ENCODE data around the gene MYO1B.

Gene MYO1B

DNA sequence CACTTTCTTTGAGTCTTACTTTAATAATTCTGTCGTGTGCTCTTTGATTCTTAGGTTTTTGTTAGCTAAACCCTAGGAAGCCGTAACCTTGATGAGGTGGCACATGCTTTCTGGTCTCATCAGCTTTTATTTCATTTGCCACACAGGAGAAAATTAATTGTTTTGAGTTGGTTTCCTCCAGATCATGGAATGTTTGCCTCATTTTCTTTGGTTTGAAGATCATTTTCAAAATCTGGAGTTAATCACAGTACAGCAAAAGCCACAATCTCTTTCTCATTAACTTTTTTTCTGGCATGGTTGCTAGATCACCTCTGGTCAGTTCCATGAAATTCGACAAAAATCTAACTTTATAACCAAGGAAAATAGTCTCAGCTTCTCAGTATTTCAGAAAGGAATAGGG, 182.9 kb downstream of the MYO1B start:
- ATAC-seq (replicated peaks; ENCODE audit: extremely low read depth, poor library complexity, severe bottlenecking) = no peak
- H3K4me3 Mint-ChIP-seq = no peak overlapping the region
- no peaks in the 10 kb centered on the region for H3K4me1 Mint-ChIP-seq
- DNase-seq (ENCODE audit: low spot score in 2 of 2) = no peak
- H3K36me3 Mint-ChIP-seq (ENCODE audit: insufficient read depth) = peaks cover 2% of the 10 kb centered on the region
- no peaks in the 10 kb centered on the region for H3K9me3 Mint-ChIP-seq
- peaks cover 22% of the 10 kb centered on the region for H3K27me3 Mint-ChIP-seq
- H3K27ac Mint-ChIP-seq (ENCODE audit: low read depth) = no peak overlapping the region

DNA sequence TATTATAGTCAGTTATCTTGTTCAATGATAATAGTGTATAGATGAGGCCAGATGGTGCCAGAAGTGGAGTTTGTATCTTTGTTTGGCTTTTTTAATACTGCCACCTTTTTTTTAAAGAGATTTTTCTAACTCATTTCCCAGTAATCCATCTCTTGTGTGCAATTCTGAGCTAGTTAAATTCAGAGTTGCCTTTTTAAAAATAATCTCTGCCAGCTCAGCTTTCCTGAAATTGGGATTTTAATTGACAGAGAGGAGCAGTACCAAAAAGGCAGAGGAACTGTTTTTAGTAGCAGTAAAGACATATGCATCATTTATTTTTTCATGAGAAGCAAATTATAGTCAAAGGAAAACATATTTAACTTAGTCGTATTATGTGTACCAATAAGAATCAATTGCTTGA, 185.3 kb downstream of the MYO1B start:
- Mint-ChIP-seq H3K4me1 (no peaks in the 10 kb centered on the region), H3K4me3 (no peak overlapping the region), H3K9me3 (no peaks in the 10 kb centered on the region), H3K27ac (ENCODE audit: low read depth) (no peak overlapping the region), H3K36me3 (ENCODE audit: insufficient read depth) (no peaks in the 10 kb centered on the region), H3K27me3 (peaks cover 32% of the 10 kb centered on the region)
- no peak for ATAC-seq (replicated peaks; ENCODE audit: extremely low read depth, poor library complexity, severe bottlenecking)
- DNase-seq (ENCODE audit: low spot score in 2 of 2) = no peak

DNA sequence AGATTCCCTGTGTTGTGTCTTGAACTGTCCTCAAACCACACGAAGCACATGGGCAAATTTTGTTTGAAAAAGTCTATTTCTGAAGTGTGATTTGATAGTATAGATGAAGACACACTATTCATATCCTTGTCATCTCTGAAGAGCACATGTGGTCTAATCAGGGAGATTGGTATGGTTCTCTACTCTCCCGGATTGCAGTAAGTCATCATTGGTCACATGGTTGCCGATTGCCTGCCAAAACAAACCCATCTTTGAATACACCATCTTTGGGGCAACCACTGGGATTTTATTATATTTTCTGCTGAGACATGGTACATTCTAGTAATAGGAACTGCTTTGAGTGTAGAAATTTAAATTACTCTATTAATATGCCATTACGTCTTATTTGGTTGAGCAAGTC, 186.9 kb downstream of the MYO1B start:
- Mint-ChIP-seq H3K4me3 (no peak overlapping the region), H3K27me3 (peaks cover 32% of the 10 kb centered on the region), H3K36me3 (ENCODE audit: insufficient read depth) (no peaks in the 10 kb centered on the region), H3K4me1 (no peaks in the 10 kb centered on the region), H3K27ac (ENCODE audit: low read depth) (no peak overlapping the region), H3K9me3 (no peaks in the 10 kb centered on the region)
- ATAC-seq (replicated peaks; ENCODE audit: extremely low read depth, poor library complexity, severe bottlenecking) (no peak), DNase-seq (ENCODE audit: low spot score in 2 of 2) (no peak)

DNA sequence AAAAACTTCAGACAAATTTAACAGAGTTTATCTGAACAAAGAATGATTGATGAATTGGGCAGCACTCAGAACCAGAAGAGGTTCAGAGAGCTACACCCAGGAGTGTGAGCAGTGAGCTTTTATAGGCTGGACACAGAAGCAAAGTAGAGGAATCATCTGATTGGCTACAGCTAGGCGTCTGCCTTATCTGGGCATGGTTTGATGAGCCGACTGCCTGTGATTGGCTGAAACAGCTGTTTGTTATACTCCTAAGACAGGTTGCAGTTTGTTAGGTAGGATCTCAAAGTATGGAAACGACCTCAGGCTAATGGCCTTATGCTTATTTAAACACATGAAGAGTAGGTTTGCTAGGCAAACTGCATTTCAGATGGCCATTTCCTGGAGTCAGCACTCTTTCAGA, 188.9 kb downstream of the MYO1B start:
- Mint-ChIP-seq H3K27me3 (peaks cover 43% of the 10 kb centered on the region), H3K4me1 (no peaks in the 10 kb centered on the region), H3K4me3 (no peak overlapping the region), H3K9me3 (no peaks in the 10 kb centered on the region), H3K27ac (ENCODE audit: low read depth) (no peak overlapping the region), H3K36me3 (ENCODE audit: insufficient read depth) (peaks cover 2% of the 10 kb centered on the region)
- ATAC-seq (replicated peaks; ENCODE audit: extremely low read depth, poor library complexity, severe bottlenecking) (no peak), DNase-seq (ENCODE audit: low spot score in 2 of 2) (no peak)

DNA sequence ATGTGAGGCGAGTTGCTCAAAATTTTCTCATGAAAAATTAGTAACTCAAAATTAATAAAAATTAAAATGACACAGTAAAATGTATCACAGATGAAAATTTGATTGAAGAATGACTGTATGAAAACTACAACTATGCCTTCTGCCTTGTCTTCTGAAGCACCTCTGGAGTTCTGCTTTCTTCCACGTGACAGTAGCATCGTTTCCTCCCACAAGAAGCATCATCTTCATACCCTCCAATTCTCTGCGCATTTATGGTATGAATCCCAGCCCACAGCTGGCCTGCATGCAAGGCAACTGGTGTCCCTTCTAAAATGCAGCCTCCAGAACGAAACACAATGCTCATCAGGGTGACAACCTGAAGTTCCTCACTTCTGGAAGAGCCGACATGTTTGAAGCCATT, 189.9 kb downstream of the MYO1B start:
- Mint-ChIP-seq H3K9me3 (no peaks in the 10 kb centered on the region), H3K27me3 (peaks cover 42% of the 10 kb centered on the region), H3K4me3 (no peak overlapping the region), H3K27ac (ENCODE audit: low read depth) (no peak overlapping the region), H3K36me3 (ENCODE audit: insufficient read depth) (peaks cover 2% of the 10 kb centered on the region), H3K4me1 (no peaks in the 10 kb centered on the region)
- no peak for DNase-seq (ENCODE audit: low spot score in 2 of 2)
- ATAC-seq (replicated peaks; ENCODE audit: extremely low read depth, poor library complexity, severe bottlenecking) = no peak

DNA sequence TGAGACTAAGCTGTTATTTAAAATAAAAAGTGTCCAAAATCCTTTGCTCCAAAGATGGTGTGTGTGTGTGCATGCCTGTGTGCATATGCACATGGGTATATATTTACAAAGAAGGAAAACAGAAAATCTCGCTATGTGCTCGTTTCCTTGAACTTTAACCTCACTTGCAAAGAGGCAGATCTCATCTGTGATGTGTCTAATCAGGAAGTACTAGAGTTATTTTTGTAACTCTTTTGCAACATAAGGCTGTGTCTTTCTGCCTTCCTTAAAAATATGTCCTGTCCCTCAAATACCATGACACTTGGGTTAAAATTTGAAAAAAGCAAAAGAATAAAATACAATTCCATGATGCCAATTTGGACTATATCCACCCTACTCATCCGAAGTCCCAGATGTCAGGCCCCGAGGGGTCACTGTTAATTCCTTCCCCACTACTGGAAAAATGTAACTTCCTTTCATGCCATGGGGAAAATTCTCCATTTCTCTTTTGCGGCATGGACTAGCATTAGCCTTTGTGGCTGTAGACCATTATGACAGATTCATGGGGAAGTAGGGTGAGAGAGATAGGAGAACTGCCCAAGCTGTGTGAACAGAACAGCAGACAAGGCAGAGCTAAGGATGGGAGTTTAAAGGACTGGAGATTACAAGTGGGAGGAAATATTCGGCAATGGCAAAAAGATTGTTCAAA, 191.3 kb downstream of the MYO1B start:
- Mint-ChIP-seq H3K27ac (ENCODE audit: low read depth) (no peak overlapping the region), H3K36me3 (ENCODE audit: insufficient read depth) (peaks cover 2% of the 10 kb centered on the region), H3K9me3 (no peaks in the 10 kb centered on the region), H3K4me1 (no peaks in the 10 kb centered on the region), H3K27me3 (peaks cover 31% of the 10 kb centered on the region), H3K4me3 (no peak overlapping the region)
- no peak for ATAC-seq (replicated peaks; ENCODE audit: extremely low read depth, poor library complexity, severe bottlenecking)
- DNase-seq (ENCODE audit: low spot score in 2 of 2) = no peak

DNA sequence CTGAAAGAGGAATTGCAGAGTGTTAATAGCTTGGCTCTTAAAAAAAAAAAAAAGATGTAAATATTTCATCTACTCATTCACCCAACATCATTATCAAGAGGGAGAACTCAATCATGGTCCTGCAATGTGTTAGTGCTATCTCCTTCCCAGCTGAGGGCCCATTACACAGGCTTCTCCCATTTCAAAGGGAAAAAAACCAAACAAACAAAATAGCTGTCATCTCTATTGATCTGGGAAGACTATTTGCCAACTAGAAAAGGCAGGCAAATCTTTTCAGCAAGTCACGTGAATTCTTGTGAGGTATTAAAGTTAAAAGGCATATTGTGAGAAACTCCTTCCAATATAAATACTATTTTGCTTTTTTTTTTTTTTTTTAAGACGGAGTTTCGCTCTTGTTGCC, 194.3 kb downstream of the MYO1B start:
- Mint-ChIP-seq H3K27ac (ENCODE audit: low read depth) (no peak overlapping the region), H3K9me3 (no peaks in the 10 kb centered on the region), H3K4me1 (no peaks in the 10 kb centered on the region), H3K27me3 (peaks cover 34% of the 10 kb centered on the region), H3K4me3 (no peak overlapping the region), H3K36me3 (ENCODE audit: insufficient read depth) (peaks cover 2% of the 10 kb centered on the region)
- ATAC-seq (replicated peaks; ENCODE audit: extremely low read depth, poor library complexity, severe bottlenecking) (no peak), DNase-seq (ENCODE audit: low spot score in 2 of 2) (no peak)

DNA sequence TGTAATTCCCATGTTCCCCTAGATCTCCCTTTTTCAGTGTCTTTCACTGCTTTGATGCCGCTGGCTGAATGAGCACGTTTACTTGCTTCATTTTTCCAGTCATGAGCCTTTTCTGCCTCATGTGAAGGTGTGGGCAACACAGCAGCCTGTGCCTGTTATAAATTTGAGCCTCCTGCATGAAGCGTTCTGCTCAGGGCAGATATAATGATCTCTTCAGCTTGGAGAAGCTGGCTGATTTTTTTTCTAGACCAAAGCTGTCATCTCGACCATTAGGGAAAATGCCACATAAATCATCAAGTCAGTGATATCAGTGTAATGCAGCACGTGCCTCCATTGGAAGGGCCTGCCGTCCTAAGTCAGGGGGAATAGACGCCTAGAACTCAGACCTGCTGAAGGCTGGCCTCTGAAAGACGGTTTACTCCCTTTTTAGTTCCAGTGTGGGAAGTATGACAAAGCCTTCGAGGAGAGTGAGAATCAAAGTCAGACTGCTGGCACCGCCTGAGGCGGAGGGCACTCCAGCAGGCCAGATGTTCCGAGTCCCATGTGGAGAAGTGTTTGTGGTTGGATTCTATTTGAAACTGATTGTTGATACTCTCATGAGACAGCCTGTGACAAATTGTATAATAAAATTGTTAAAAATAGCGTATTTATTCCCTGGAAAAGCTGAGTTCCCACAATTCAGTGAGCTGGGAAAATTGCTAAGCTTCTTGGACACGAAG, 196.5 kb downstream of the MYO1B start:
- no peak overlapping the region for H3K4me3 Mint-ChIP-seq

DNA sequence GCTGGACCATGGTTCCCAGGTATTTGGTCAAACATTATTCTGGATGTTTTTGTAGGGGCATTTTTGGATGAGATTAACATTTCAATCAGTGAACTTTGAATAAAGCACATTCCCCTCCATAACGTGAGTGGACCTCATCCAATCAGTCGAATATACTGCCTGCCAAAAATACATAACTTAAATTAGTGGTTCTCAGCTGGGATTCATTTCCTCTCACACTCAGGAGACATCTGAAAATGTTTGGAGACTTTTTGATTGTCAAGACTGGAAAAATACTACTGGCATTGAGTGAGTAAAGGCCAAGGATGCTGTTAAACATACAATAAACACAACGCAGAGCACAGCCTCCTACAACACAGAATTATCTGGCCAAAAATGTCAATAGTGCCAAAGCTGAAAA, 198.2 kb downstream of the MYO1B start:
- Mint-ChIP-seq H3K36me3 (ENCODE audit: insufficient read depth) (no peaks in the 10 kb centered on the region), H3K27me3 (peaks cover 59% of the 10 kb centered on the region), H3K4me3 (no peak overlapping the region), H3K27ac (ENCODE audit: low read depth) (no peak overlapping the region), H3K9me3 (no peaks in the 10 kb centered on the region), H3K4me1 (no peaks in the 10 kb centered on the region)
- ATAC-seq (replicated peaks; ENCODE audit: extremely low read depth, poor library complexity, severe bottlenecking) = no peak
- no peak for DNase-seq (ENCODE audit: low spot score in 2 of 2)

More for the DNA sequence above, 196.5 kb downstream of the MYO1B start:
- peaks cover 2% of the 10 kb centered on the region for H3K36me3 Mint-ChIP-seq (ENCODE audit: insufficient read depth)
- H3K27ac Mint-ChIP-seq (ENCODE audit: low read depth) = no peak overlapping the region
- no peaks in the 10 kb centered on the region for H3K4me1 Mint-ChIP-seq
- H3K27me3 Mint-ChIP-seq = peaks cover 55% of the 10 kb centered on the region
- no peaks in the 10 kb centered on the region for H3K9me3 Mint-ChIP-seq
- ATAC-seq (replicated peaks; ENCODE audit: extremely low read depth, poor library complexity, severe bottlenecking) (no peak), DNase-seq (ENCODE audit: low spot score in 2 of 2) (no peak)

DNA sequence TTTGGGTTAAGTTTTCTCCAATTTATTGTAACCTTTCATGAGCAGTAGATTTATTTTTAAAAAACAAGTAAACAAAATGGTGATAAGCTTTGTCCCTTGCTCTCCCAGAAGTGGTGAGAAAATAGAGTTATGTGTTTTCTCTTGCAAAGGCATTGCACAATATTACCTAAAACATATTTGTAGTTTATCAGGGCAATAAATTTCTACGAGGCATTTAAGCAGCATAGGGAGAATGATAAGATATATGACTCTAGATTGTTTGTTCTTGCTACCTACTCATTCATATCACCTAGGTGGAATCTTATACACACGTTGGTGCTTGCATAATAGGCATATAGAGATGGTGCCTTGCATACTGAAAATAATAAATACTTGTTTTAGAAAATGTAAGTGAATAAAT, 201.7 kb downstream of the MYO1B start:
- ATAC-seq (replicated peaks; ENCODE audit: extremely low read depth, poor library complexity, severe bottlenecking) (no peak), DNase-seq (ENCODE audit: low spot score in 2 of 2) (no peak)
- H3K36me3 Mint-ChIP-seq (ENCODE audit: insufficient read depth) = no peaks in the 10 kb centered on the region
- H3K9me3 Mint-ChIP-seq = no peaks in the 10 kb centered on the region
- no peaks in the 10 kb centered on the region for H3K4me1 Mint-ChIP-seq
- no peak overlapping the region for H3K27ac Mint-ChIP-seq (ENCODE audit: low read depth)
- peaks cover 59% of the 10 kb centered on the region for H3K27me3 Mint-ChIP-seq
- H3K4me3 Mint-ChIP-seq = no peak overlapping the region

DNA sequence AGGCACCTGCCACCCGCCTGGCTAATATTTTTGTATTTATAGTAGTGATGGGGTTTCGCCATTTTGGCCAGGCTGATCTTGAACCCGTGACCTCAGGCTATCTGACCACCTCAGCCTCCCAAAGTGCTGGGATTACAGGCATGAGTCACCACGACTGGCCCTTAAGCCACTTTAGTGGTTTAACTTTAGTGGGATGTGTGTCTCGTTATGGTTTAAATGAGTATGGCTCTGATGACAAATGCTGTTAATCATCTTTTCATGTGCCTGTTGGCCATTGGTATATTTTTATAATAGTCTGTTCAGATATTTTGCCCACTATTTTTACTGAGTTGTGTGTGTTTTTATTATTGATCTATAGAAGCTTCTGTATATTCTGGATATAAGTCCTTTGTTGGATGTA, 205.9 kb downstream of the MYO1B start:
- Mint-ChIP-seq H3K9me3 (no peaks in the 10 kb centered on the region), H3K4me3 (no peak overlapping the region), H3K27ac (ENCODE audit: low read depth) (no peak overlapping the region), H3K4me1 (no peaks in the 10 kb centered on the region), H3K27me3 (peaks cover 43% of the 10 kb centered on the region), H3K36me3 (ENCODE audit: insufficient read depth) (no peaks in the 10 kb centered on the region)
- ATAC-seq (replicated peaks; ENCODE audit: extremely low read depth, poor library complexity, severe bottlenecking) (no peak), DNase-seq (ENCODE audit: low spot score in 2 of 2) (no peak)

DNA sequence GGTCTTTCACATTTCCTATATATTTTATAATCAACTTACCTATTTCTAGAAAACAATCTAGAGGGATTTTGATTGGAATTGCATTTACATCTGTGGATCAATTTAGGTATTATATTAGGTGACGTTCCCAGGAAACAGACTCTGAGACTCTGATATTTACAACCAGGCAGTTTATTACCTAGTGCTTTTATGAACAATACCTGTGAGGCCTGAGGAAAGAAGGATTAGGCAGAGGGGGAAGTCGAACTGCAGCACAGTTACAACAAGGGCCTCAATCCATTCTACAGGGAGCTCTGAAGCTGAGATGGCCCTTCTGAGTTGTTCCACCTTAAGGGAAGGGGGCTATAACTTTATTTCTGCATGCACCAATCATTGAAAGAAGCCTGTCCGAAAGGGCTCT, 206.9 kb downstream of the MYO1B start:
- no peak for DNase-seq (ENCODE audit: low spot score in 2 of 2)
- no peak for ATAC-seq (replicated peaks; ENCODE audit: extremely low read depth, poor library complexity, severe bottlenecking)
- Mint-ChIP-seq H3K27me3 (peaks cover 34% of the 10 kb centered on the region), H3K36me3 (ENCODE audit: insufficient read depth) (no peaks in the 10 kb centered on the region), H3K4me1 (no peaks in the 10 kb centered on the region), H3K9me3 (no peaks in the 10 kb centered on the region), H3K4me3 (no peak overlapping the region), H3K27ac (ENCODE audit: low read depth) (no peak overlapping the region)

DNA sequence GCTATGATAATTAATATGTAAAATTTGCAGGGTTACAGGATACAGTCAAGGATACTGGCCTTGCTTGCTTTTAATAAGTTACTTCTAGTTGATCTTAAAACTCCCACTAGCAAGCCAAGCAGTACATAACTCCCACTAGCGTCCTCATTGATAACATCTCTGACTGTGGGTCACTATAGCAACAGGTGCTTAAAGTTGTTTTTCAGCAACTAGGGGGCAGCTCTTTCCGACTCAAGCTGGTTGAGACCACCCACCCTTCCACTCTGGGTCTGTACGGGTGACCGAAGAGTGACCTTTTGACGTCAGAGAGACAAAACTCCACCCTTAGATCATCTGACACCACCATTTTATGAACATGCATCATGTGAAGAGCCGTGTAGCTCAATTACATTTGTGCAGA, 208.6 kb downstream of the MYO1B start:
- no peaks in the 10 kb centered on the region for H3K4me1 Mint-ChIP-seq
- no peak for ATAC-seq (replicated peaks; ENCODE audit: extremely low read depth, poor library complexity, severe bottlenecking)
- no peaks in the 10 kb centered on the region for H3K36me3 Mint-ChIP-seq (ENCODE audit: insufficient read depth)
- no peaks in the 10 kb centered on the region for H3K9me3 Mint-ChIP-seq
- no peak overlapping the region for H3K4me3 Mint-ChIP-seq
- H3K27me3 Mint-ChIP-seq = peaks cover 39% of the 10 kb centered on the region
- no peak overlapping the region for H3K27ac Mint-ChIP-seq (ENCODE audit: low read depth)
- DNase-seq (ENCODE audit: low spot score in 2 of 2) = no peak

All from central memory CD8-positive, alpha-beta T cell (primary cell).